ENCODE measurements around the gene EIF4G3. TPM values are rescaled to one million over a fixed set of nuclear protein-coding genes. Genes with fewer than 3 reads are reported as not detected.
A peak's percentile ranks its signal among the peaks of the same experiment; 100 is the strongest.
"Not testable (repeated sequence)": the region's sequence is repeated elsewhere in the genome, so short reads cannot be mapped to it uniquely, and the experiment has no call there.

Gene EIF4G3
- total RNA-seq, 1 experiment from 2014 or later = 7.2 TPM

DNA sequence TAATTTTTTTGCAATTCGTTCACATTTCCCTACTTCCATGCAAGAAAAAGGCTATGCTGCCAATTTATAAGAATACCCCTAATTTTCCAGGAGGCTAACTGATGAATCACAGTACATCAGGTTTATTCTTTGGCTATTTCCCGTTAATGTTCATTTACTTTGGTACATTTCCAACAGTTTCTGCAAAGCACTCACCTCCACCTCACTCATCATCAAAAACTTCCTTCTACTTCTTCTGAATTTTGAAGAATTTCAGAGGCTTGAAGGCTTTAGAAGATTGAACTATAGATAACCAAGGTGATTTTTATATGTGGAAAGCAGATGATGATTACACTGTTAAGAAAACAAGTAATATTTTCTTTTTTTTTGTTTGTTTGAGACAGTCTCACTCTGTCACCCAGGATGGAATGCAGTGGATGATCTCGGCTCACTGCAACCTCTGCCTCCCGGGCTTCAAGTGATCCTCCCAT, 329.1 kb downstream of the EIF4G3 start:
- DNase-seq (ENCODE audit: low read depth) = peak; percentile 85
- in situ Hi-C loops (cut with HindIII; ENCODE audit: low pct_unique_long_range_greater_than_20kb, low sequenced_read_pairs) = no loop called here

DNA sequence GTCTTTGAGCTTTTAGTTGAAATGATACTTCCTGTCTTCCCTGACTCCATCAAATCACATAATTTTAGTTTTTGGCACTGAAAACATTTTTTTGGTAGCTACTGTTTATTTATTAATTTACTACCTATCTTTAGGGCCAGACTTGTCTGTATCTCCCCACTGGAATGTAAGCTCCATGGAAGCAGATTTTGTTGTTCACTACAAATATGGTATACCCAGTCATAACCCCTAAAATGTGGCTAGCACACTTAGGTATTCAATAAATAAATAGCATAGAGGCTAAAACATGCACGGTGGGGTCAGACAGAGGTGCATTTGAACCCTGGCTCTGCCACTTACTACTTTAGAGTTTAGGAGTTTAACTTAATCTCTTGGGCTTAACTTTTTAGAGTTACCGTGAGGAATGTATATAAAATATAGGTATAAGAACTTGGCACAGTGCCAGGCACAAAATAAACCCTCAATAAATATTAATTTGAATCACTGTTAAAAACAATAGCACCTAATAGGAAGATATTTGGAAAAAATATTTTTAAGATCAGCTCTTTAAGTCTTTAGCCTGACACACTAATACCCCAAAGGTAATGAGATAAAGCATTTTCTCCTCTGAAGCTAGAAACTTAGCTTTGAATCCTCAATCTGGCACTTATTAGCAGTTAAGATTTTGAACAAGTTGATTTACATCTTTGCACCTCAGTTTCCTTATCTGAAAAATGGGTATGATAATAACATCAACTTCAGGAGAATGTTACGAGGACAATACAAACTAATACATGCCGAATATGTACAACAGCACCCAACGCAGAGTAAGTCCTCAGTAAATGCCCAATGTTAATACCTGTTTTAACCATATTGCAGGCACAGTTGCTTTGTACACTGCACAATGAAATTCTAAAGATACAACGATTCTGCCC, 330.0 kb downstream of the EIF4G3 start:
- DNase-seq (ENCODE audit: low read depth) = no peak
- in situ Hi-C loops (cut with HindIII; ENCODE audit: low pct_unique_long_range_greater_than_20kb, low sequenced_read_pairs) = no loop called here

DNA sequence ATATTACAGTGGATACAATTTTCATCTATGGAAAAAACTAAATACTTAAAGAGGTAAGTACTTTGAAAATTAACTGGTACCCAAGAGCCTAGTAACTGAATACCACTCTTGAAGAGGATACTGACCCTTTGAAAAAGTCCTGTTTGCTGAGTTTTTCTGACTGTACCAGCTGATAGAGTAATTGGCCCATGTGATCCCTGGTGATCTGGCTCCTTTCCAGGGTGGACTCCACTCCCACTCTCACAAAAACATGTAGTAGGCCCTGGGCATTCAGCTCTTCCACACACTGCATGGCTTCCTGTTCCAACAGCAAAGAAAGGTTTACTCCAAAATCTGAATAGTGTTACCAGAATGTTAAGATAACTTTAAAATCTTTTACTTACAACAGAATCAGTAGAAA, 336.0 kb downstream of the EIF4G3 start:
- no peak for DNase-seq (ENCODE audit: low read depth)
- in situ Hi-C loops (cut with HindIII; ENCODE audit: low pct_unique_long_range_greater_than_20kb, low sequenced_read_pairs) = no loop called here

DNA sequence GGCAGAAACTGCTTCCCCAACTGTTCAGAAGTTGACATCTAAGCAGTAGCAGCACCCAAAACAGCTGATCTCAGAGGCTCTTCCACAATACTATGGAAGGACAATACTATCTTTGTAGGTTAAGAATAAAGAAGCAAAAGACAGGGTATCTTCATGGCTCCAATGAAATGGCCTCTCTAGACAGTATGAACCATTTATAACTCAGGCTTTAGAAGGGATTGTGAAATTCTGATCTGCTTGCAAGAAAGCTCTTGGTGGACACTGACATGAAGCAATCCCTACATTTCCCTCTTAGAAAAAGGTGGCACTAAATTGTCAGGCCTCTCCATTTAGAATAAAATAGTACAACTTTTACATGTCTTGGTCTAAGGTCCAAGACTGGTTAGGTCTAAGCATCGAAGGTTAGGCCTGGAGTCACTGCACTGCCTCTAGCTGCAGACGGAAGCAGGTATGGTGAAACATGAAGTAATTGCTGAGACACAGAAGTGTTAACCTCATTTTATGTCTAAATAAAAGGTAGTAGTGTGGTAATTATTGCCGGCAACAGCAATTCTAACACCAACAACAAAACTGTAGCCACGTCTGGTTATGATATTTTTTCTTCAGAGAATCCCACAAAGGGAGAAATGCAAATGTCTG, 339.0 kb downstream of the EIF4G3 start:
- in situ Hi-C loops (cut with HindIII; ENCODE audit: low pct_unique_long_range_greater_than_20kb, low sequenced_read_pairs) = no loop called here
- DNase-seq (ENCODE audit: low read depth) = no peak

DNA sequence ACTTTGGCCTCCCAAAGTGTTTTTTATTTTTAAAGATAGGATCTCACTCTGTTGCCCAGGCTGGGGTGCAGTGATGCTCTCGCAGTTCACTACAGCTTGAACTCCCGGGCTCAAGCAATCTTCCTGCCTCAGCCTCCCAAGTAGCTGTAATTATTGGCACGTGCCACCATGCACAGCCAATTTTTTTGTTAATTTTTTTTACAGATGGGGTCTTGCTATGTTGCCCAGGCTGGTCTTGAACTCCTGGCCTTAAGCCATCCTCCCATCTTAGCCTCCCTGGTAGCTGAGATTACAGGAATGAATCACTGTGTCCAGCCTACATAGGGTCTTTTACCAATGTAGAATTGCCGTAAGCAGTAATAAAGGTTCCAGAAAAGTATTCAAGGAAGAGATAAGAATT, 340.5 kb downstream of the EIF4G3 start:
- DNase-seq (ENCODE audit: low read depth) = no peak
- in situ Hi-C loops (cut with HindIII; ENCODE audit: low pct_unique_long_range_greater_than_20kb, low sequenced_read_pairs) = no loop called here

DNA sequence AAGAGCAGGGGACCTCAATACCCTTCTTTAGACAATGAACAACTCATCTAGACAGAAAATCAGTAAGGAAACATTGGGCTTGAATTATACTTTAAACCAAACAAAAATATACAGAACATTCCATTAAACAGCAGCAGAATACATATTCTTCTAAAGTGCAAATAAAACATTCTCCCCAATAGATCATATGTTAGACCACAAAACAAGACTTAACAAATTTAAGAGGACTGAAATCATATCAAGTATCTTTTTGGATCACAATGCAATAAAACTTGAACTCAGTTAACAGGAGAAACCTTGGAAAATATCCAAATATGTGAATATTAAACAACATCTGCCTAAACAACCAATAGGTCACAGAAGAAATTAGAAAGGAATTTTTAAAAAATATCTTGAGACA, 341.9 kb downstream of the EIF4G3 start:
- in situ Hi-C loops (cut with HindIII; ENCODE audit: low pct_unique_long_range_greater_than_20kb, low sequenced_read_pairs) = no loop called here
- DNase-seq (ENCODE audit: low read depth) = no peak

DNA sequence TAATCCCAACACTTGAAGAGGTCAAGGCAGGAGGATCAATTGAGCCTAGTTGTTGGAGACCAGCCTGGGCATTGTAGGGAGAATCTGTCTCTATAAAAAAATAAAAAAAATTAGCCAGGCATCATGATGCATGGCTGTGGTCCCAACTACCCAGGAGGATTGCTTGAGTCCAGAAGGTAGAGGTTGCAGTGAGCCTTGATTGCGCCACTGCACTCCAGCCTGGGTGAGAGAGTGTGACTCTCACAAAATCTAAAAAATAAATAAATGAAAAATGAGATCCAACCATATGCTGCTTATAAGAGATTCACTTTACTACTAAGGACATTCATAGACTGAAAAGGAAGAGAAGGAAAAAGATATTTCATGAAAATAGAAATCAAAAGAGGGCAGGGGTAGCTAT, 342.5 kb downstream of the EIF4G3 start:
- in situ Hi-C loops (cut with HindIII; ENCODE audit: low pct_unique_long_range_greater_than_20kb, low sequenced_read_pairs) = no loop called here
- no peak for DNase-seq (ENCODE audit: low read depth)

DNA sequence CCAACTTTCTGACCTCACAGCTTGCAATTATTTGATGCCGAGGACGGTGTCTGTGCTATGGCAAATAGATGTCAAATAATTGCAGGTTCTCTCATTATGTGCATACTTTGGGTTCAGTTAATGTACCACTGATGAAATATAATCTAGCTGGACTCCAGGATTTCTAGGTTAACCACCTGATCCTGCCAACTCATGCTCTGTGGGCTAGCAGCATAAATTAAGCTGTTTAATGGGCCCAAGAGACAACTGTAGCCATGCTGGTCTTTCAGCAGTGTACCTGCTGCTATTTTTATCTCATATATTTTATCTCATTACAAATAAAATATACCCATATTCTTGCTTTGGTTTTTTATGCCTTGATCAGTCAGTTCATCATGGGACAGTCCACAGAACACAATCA, 346.3 kb downstream of the EIF4G3 start:
- in situ Hi-C loops (cut with HindIII; ENCODE audit: low pct_unique_long_range_greater_than_20kb, low sequenced_read_pairs) = no loop called here
- no peak for DNase-seq (ENCODE audit: low read depth)

DNA sequence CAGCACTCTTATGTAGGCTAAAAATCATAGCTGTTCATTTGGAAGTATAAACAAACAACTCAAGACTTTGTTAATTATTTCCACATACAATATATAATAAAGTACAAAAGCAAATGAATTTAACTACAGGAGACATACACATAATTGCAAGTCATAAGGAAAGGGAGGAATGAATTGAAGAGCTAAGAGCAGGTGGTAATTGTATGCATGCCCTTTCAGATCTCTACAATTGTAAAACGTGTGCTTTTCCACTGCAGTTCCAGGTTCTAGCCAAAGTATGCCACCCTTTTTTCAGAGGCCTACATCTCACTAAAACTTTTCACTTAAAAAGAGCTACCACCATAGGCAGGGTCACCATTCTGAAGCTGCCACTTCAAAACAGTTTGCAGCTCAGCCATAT, 346.8 kb downstream of the EIF4G3 start:
- DNase-seq (ENCODE audit: low read depth) = no peak
- in situ Hi-C loops (cut with HindIII; ENCODE audit: low pct_unique_long_range_greater_than_20kb, low sequenced_read_pairs) = no loop called here

DNA sequence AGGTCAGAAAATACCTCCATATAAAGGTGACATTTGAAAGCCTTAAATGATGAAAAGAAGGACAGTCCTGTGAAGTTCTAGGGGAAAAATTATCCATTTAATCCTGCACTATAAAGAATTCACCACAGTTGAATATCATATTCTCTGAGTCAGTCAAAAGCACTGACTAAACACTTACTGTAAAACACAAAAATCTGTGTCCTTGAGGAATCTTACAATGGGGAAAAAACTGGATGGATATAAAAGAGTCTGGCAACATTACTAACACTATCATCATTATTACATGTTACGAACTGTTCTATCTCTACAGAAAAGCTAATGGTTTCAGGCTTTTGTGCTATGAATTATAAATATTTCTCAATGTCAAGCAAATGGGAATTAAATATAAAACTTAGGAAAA, 347.2 kb downstream of the EIF4G3 start:
- DNase-seq (ENCODE audit: low read depth) = no peak
- in situ Hi-C loops (cut with HindIII; ENCODE audit: low pct_unique_long_range_greater_than_20kb, low sequenced_read_pairs) = no loop called here

DNA sequence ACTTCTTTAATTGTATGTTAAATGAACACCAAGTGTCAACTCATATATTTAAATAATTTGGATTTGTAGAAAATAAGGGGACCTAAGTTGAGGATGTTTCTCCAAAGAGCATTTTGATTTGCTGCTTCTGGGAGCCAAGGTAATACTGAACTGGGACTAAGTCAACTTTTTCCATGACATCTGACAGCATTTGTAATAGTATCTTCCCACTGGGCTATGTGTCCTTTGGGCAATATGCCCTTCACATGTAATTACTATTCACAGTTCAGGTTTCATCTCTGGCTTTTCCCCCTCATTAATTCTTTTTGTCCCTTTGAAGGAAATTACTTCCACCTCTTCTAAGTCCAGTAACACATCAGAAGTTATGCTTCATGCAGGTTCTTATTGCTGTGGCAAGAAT, 352.9 kb downstream of the EIF4G3 start:
- in situ Hi-C loops (cut with HindIII; ENCODE audit: low pct_unique_long_range_greater_than_20kb, low sequenced_read_pairs) = no loop called here
- no peak for DNase-seq (ENCODE audit: low read depth)

DNA sequence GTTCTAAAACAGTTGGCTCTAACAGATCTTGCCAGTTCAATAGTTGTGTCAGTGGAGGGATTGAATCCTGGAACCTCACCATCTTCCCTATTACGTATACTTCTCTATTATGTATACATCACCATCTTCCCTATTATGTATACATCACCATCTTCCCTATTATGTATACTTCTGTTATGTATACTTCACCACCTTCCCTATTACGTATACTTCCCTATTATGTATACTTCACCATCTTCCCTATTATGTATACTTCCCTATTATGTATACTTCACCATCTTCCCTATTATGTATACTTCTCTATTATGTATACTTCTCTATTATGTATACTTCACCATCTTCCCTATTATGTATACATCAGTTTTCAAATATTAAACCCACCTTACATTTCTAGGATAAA, 355.2 kb downstream of the EIF4G3 start:
- in situ Hi-C loops (cut with HindIII; ENCODE audit: low pct_unique_long_range_greater_than_20kb, low sequenced_read_pairs) = no loop called here
- DNase-seq (ENCODE audit: low read depth) = no peak

DNA sequence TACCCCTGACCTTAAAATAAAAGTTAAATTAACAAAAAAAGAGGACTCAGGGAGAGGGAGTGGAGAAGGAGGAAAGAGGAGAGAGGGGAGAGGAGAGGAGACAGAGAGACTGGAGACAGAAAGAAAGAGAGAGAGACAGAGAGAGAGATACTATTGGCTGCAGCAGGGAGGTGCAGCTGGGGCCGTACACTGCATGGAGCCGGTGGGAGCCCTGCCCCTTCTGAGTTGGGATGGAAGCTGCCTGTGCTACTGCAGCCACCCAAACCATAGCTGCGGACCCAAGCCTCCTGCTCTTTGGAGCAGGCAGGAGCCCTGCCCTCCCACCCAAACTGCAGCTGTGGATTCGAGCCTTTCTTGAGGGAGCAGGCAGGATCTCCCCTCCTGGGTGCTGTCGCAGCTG, 356.9 kb downstream of the EIF4G3 start:
- DNase-seq (ENCODE audit: low read depth) = no peak
- in situ Hi-C loops (cut with HindIII; ENCODE audit: low pct_unique_long_range_greater_than_20kb, low sequenced_read_pairs) = no loop called here

DNA sequence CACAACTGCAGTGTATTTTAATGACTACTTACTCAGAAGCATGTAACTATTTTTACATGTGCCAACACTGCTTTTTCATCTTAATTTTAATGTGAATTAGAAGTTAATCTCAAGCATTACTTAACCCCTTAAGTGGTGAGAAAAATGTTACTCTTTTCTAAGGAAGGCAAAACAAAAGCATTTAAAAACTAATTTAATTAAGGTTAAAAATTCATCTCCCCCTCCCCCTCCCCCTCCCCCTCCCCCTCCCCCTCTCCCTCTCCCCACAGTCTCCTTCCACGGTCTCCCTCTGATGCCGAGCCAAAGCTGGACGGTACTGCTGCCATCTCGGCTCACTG, 362.2 kb downstream of the EIF4G3 start:
- DNase-seq (ENCODE audit: low read depth) = no peak
- in situ Hi-C loops (cut with HindIII; ENCODE audit: low pct_unique_long_range_greater_than_20kb, low sequenced_read_pairs) = no loop called here

DNA sequence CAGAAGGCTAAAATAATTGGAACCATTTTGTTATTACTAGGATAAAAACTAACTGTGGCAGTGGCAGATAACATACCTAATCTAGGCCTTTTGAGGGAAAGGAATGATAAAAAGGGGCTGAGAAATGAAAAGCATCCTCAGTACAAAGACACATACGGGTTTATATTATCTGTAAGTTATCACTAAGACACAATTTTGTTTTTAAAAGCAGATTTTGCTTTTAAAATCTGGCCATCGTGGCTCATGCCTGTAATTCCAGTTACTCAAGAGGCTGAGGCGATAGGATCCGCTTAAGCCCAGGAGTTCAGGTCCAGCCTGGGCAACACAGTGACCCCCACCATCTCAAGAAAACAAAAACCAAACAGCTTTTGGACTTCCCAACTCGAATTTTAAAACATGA, 364.8 kb downstream of the EIF4G3 start:
- in situ Hi-C loops (cut with HindIII; ENCODE audit: low pct_unique_long_range_greater_than_20kb, low sequenced_read_pairs) = no loop called here
- no peak for DNase-seq (ENCODE audit: low read depth)

DNA sequence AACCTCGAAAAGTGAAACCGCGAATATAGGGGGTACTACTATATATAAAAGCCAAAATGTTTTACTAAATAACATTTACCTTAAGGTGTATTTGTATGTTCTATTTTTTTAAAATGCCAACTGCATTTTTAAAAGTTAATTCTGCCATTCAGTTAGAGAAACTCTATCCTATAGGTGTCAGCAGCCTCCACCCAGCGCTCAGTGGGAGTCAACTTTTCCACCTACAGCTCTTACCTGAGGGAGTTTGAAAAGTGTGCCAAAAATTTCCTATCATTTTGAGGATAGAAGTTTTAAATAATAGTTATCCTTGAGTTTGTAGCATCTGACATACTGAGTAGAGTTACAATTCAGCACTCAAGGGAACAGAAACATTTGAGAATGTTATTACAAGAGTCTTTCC, 383.5 kb downstream of the EIF4G3 start:
- DNase-seq (ENCODE audit: low read depth) = no peak
- in situ Hi-C loops (cut with HindIII; ENCODE audit: low pct_unique_long_range_greater_than_20kb, low sequenced_read_pairs) = no loop called here

DNA sequence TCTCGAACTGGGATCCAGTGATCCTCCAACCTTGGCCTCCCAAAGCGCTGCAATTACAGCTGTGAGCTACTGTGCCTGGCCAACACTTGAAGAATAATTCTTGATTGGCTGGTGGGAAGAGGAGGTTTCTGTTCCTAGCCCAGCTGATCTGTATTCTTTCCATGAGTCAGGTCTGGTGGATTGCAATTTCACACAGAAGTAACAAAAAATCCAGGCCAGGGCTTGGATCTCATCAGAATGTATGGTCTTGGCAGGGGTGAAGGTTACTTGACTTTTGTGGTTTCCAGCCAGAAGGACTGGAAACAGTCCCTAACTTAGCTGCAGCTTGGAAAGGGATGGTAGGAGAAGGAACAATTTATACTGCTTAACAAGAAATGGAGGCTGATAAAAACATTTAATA, 384.5 kb downstream of the EIF4G3 start:
- in situ Hi-C loops (cut with HindIII; ENCODE audit: low pct_unique_long_range_greater_than_20kb, low sequenced_read_pairs) = no loop called here
- no peak for DNase-seq (ENCODE audit: low read depth)

DNA sequence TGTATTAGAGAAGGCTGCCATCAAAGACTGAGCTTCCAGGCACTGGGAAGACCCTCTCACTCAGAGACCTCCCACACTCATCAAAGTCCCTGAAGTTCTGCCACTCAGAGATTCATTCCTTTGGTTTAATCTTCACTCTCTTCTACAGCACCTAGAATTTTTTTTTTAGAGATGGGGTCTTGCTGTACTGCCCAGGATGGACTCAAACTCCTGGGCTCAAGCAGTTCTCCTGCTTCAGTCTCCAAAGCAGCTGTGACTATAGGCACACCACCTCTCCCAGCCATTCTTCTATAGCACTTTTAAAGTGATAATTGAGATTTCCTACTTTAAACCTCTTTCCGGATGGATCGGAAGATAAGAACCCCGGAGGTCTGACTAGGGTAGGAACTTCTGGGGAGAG, 385.9 kb downstream of the EIF4G3 start:
- in situ Hi-C loops (cut with HindIII; ENCODE audit: low pct_unique_long_range_greater_than_20kb, low sequenced_read_pairs) = no loop called here
- DNase-seq (ENCODE audit: low read depth) = no peak

DNA sequence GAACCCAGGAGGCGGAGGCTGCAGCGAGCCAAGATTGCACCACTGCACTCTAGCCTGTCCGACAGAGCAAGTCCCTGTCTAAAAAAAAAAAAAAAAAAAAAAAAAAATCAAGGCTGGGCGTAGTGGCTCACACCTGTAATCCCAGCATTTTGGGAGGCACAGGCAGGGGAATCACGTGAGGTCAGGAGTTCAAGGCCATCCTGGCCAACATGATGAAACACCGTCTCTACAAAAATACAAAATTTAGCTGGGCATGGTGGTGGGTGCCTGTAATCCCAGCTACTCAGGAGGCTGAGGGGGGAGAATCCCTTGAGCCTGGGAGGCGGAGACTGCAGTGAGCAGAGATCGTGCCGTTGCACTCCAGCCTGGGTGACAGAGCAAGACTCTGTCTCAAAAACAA, 387.1 kb downstream of the EIF4G3 start:
- in situ Hi-C loops (cut with HindIII; ENCODE audit: low pct_unique_long_range_greater_than_20kb, low sequenced_read_pairs); DNase-seq (ENCODE audit: low read depth): not testable (repeated sequence)
